Breast epithelium (tissue), 3 donors: ENCODE data around the gene NR2C2.

Experiments
- POLR2A ChIP-seq: fragments of 450-650 bp; IDR thresholded peaks from one replicate; pipeline ENCODE4 v1.6.1; 2016; ENCODE audit warnings: antibody characterized with exemption, mild to moderate bottlenecking, moderate library complexity
- TF ChIP-seq, protein P1 (sequence below), 3 donors: fragments of 450-650 bp; IDR thresholded peaks; one replicate each; pipeline ENCODE4 v1.5.1; 2016 to 2017; ENCODE audit warnings: antibody characterized with exemption in 3 of 3, mild to moderate bottlenecking in 3 of 3, moderate library complexity in 3 of 3

DNA sequence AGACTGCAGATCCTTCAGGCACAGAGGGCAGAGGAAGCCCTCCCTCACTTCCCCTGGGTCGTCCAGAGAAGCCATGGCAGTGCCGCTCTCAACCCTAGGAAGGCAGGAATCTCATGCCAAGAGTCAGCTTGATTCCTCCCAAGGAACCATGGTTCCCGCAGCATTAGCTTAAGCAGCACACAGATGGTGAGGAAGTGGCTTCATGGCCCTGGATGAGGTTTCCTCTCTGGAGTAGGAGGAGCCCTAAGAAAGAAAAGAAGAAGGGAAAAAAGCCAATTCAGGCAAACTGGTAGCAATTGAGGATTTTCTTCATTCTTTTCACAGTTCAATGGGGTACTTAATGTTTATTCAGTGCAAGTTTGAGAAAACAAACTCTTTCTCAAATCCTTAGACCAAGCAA, 148.7 kb downstream of the NR2C2 start:
- TF ChIP-seq, protein P1, sequence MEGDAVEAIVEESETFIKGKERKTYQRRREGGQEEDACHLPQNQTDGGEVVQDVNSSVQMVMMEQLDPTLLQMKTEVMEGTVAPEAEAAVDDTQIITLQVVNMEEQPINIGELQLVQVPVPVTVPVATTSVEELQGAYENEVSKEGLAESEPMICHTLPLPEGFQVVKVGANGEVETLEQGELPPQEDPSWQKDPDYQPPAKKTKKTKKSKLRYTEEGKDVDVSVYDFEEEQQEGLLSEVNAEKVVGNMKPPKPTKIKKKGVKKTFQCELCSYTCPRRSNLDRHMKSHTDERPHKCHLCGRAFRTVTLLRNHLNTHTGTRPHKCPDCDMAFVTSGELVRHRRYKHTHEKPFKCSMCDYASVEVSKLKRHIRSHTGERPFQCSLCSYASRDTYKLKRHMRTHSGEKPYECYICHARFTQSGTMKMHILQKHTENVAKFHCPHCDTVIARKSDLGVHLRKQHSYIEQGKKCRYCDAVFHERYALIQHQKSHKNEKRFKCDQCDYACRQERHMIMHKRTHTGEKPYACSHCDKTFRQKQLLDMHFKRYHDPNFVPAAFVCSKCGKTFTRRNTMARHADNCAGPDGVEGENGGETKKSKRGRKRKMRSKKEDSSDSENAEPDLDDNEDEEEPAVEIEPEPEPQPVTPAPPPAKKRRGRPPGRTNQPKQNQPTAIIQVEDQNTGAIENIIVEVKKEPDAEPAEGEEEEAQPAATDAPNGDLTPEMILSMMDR (IDR thresholded peaks at IDR 0.05), result no peak
- TF ChIP-seq POLR2A, result no peak
